HG02885 (cell line): ENCODE measurements around the gene DHX8.

Experiments
- ATAC-seq: cut with Tn5 transposase; IDR thresholded peaks from one replicate; pipeline ENCODE4 v1.9.1; 2021; ENCODE audit warnings: mild to moderate bottlenecking; ENCODE audit not compliant: unreplicated experiment, poor library complexity

DHX8 gene

DNA sequence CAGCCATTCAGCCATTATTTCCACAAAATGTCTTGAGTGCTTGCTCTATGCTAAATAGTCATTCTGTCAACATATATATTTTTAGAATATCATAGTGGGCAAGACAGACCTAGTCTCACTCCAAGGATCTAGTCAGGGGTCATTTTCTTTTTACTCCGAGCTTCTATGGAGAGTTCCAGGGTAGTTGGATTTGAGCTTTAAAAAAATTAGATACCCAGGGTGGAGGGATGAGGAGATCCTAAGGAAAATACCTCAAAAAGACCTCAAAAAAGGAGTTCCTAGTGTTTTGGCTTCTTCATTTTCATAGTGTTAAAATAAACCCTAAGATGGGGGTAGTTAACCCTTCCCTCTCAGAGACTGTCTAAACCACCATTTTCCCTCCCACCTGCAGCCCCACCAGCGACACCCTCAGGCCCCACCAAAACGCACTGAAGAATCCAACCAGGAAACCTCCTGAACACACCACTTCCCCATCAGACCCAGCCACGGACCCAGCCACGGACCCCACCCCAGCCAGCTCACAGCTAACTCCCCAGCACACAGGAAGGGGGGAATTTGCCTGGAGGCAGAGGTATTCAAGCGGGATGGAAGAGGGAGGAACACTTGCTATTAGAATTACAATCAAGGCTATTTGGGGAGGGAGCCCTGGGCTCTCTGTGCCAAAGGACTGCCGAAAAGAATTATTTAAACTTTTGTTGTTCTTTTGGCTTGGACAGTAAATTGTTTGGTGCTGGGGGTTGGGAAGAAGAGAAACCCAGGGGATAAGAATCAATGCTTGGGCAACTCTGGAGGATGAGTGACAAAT is 60.2 kb downstream of the DHX8 start:
- no peak for ATAC-seq

DNA sequence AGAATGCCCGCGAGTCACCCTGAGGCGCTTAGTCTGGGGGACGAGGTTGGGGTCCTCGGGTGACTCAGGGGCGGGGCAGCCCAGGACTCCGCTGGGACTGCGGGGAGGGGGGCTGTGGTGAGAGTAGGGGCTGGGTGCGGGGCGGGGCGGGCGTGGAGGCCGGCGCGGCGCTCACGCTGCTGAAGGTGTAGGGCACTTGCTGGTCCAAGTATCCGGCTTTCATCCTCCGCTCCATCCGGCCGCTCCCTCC is 61.5 kb downstream of the DHX8 start:
- ATAC-seq = peak; percentile 16

DNA sequence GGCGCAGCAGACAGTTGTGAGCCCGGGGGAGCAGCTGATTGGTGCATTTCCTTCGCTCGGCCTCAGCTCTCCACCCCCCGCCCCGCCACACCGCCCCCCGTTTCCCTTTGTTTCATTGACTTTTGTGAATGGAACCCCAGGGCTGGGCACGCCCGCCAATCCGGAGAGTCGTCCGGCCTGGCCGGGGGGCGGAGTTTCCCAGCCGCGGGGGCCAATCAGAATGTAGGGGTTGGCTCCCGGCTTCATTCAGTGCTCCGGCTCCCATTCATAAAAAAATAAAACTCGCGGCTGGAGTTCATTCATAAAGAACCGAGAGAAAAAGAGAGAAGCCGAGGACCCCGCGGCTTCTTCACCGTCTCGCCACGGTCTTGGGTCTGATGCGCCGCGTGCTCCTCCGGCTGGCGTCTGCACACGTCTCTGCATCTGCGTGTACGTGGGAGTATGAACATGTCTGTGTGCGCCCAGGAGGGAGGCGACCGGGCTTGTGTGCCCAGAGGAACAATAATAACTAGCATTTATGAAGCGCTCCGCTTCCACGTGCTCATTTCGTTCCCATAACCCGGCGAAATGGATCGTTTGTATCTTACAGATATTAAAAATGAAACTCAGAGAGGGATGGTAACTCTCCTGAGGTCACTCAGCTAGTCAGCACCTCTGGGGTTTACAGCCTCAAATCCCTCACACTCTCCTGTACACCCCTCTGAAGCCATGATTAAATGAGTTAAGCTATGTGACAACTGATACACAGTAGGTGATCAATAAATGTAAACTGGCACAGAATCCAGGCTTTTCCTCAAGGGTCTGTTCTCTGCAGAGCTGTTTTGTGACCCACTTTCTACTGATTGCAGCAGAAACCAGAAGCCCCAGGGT is 62.8 kb downstream of the DHX8 start, which contains the start of gene ETV4:
Gene ETV4, minus strand, starts transcription at position 22 of the 870 bp plus-strand sequence. CDS start 723 bp downstream, outside the sequence.
- ATAC-seq = peak; percentile 85

DNA sequence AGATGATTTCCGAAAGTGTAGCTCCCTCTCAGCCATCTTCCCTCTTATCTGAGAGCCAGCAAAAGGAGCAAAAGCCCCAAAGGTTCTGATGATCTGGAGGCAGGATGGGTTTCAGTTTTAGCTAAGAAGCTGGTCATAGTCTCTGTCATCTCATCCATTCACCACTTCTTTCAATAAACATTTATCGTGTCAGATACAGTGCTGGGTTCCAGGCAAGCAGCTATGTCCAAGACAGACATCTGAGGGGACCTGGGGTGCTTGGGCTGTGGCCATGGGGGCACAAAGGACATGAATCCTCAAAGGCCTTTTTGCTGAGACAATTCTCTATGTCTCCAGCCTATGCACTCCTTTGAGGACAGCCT is 63.4 kb downstream of the DHX8 start:
- ATAC-seq = no peak

- ATAC-seq = no peak
Observed at GRCh38 chr17:43547659-43548256, 64.0 kb downstream of the DHX8 start.

DNA sequence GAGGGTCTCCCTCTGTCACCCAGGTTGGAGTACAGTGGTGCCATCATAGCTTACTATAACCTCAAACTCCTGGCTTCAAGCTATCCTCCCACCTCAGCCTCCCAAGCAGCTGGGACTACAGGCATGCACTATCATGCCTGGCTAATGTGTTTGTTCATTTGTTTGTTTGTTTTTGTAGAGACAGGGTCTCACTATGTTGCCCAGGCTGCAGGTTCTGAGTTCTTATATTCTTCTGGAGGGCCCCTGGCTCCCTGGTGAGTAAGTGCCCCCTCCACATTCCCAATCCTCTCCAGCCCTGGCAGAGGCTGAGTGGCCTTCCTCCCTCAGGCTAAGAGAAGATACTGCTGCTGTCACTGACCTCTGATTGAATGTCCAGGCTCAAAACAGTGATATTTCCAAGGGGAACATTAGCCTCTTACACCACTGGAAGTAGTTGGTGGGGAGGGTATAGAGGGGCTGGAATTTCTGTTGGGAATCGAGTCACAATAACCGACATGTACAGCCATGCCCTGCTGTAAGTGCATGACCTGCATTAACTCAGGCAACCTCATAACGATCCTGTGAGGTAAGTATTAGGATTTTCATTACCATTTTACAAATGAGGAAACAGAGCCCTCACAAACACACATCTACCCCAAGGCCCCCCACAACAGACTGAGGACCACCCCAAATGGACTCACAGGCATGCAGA is 65.1 kb downstream of the DHX8 start:
- ATAC-seq = no peak

DNA sequence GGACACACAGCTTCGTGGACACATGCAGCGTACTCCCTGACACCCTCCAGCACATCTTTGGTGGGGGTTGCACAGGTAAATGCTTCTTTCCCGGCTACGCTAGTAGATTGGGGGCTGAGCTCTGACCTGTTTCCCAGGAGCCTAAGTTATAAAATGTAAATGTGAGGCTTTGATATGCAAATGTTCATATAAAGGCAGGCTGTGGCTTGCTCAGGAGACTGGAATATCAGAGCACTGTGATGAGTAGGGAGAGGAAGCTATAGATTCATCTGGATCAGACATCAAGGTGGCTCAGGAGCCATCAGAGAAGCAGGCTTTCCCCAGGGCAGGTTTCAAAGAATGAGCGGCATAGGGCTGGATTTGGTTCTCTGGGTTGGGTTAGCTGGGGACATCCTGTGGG is 65.7 kb downstream of the DHX8 start:
- no peak for ATAC-seq

- no peak for ATAC-seq
Observed at GRCh38 chr17:43550754-43551153, 67.0 kb downstream of the DHX8 start.

DNA sequence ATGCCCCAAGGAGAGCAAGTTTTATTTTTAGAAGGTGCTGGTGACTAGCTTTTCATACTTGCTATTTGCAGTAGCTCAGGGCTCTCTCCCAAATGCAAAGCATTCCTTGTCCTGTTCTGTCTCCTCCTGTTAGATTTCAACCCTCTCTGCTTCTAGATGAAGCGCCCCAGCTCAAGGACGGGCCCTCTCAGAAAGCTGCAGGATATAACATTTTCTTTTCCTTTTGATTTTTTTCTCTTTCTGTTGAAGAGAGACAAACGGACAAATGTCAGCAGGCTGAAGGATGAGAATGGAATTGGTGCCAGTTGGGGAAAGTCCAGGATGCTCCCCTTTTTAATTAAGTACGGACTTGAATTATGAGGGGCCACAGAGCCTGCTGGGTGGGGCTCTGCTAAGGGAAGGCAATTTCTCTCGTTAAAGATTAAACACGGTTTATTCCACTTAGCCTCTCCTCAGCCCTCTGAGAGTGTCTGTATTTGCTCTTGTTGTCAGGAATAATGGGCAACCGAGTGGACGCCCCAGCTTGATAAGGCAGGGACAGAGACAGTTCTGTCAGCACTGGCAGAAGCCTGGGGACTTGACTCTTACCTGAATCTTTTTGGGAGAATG is 68.6 kb downstream of the DHX8 start:
- ATAC-seq = no peak

- no peak for ATAC-seq
Observed at GRCh38 chr17:43553573-43553972, 69.8 kb downstream of the DHX8 start.

GRCh38 chr17:43554857-43555256 is 71.1 kb downstream of the DHX8 start:
- ATAC-seq = no peak

DNA sequence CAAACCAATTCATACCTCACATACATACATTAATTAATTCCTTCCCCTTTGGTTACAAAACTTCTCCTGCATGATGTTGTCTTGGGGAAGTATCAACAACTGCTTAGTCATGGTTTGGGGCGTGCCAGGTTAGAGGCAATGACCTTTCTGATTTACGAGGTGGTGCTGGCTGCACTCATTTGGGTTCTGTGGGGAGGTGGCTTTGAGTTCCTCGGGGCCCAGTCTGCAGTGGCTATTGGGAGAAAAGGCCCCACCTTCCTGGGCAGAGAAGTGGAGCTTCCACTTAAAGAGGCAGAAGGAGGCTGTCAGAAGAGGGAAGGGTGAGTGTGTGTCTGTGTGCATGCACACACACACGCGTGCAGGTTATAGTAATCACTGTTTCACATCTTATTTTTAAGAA is 72.5 kb downstream of the DHX8 start:
- no peak for ATAC-seq

DNA sequence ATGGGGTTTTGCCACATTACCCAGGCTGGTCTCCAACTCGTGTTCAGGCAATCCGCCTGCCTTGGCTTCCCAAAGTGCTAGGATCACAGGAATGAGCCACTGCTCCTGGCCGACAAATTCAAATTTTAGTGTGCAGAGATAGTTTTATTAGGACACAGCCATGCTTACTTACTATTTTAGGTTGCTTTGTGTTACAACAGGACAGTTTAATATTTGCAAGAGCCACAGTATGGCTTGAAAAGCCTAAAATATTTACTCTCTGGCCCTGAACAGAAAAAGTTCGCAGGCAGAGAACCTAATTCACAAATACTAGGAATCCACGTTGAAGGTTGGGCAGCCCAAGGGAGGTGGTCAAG is 75.0 kb downstream of the DHX8 start:
- ATAC-seq = no peak

- ATAC-seq = no peak
Observed at GRCh38 chr17:43559161-43559816, 75.5 kb downstream of the DHX8 start.

GRCh38 chr17:43560461-43561427 is 77.0 kb downstream of the DHX8 start:
- no peak for ATAC-seq

- no peak for ATAC-seq
Observed at GRCh38 chr17:43562679-43563599, 79.2 kb downstream of the DHX8 start.

- ATAC-seq = no peak
Observed at GRCh38 chr17:43563600-43564594, 80.1 kb downstream of the DHX8 start.
